Activated T-cell treated with anti-CD3 and anti-CD28 coated beads, Interleukin-2, amount 50 U/mL, for 4 hours (primary cell): ENCODE measurements around the gene RIMBP3B. TPM values are rescaled to one million over a fixed set of nuclear protein-coding genes. Genes with fewer than 3 reads are reported as not detected.
"Not testable (repeated sequence)": the region's sequence is repeated elsewhere in the genome, so short reads cannot be mapped to it uniquely, and the experiment has no call there.

ENCODE experiments used
- ATAC-seq, 2 donors: fragments of 200-7000 bp; cut with Tn5 transposase; one replicate each; pipeline ENCODE4 v1.10.0; 2021
- DNase-seq: peaks from one replicate; pipeline ENCODE4 v3.0.0-alpha.2; 2020
- H3K27me3 Mint-ChIP-seq: one replicate; pipeline ENCODE4 v1.8.0; 2021; ENCODE audit warnings: low read depth, mixed read lengths
- H3K36me3 Mint-ChIP-seq: one replicate; pipeline ENCODE4 v1.8.0; 2022; ENCODE audit warnings: mixed read lengths; ENCODE audit not compliant: insufficient read depth
- H3K4me1 Mint-ChIP-seq: one replicate; pipeline ENCODE4 v1.8.0; 2021; ENCODE audit warnings: low read depth, mixed read lengths
- H3K4me3 Mint-ChIP-seq: one replicate; pipeline ENCODE4 v1.8.0; 2021; ENCODE audit warnings: mild to moderate bottlenecking, moderate library complexity, mixed read lengths
- H3K9me3 Mint-ChIP-seq: one replicate; pipeline ENCODE4 v1.8.0; 2021; ENCODE audit warnings: mixed read lengths
- total RNA-seq, 3 donors: library from RNA; stranded (reverse); gene quantifications; one replicate each; pipeline ENCODE4 v1.2.1, GENCODE V29; 2021

RIMBP3B gene
- total RNA-seq, 3 donors from 2014 or later = 0.20 to 0.61 TPM; not detected in 1

GRCh38 chr22:21401197-21401969 is 17.8 kb downstream of the RIMBP3B start:
- H3K36me3 Mint-ChIP-seq, H3K4me1 Mint-ChIP-seq, DNase-seq, H3K4me3 Mint-ChIP-seq, H3K27me3 Mint-ChIP-seq, ATAC-seq, H3K9me3 Mint-ChIP-seq: not testable (repeated sequence)

GRCh38 chr22:21402763-21403314 is 19.3 kb downstream of the RIMBP3B start:
- not testable (repeated sequence) for H3K9me3 Mint-ChIP-seq, H3K4me3 Mint-ChIP-seq, H3K27me3 Mint-ChIP-seq, DNase-seq, ATAC-seq, H3K4me1 Mint-ChIP-seq, H3K36me3 Mint-ChIP-seq

GRCh38 chr22:21407139-21407538 is 23.6 kb downstream of the RIMBP3B start:
- not testable (repeated sequence) for H3K4me1 Mint-ChIP-seq, H3K9me3 Mint-ChIP-seq, DNase-seq, H3K4me3 Mint-ChIP-seq, ATAC-seq, H3K27me3 Mint-ChIP-seq, H3K36me3 Mint-ChIP-seq

GRCh38 chr22:21407792-21408191 is 24.2 kb downstream of the RIMBP3B start:
- not testable (repeated sequence) for H3K36me3 Mint-ChIP-seq, H3K4me1 Mint-ChIP-seq, H3K27me3 Mint-ChIP-seq, H3K9me3 Mint-ChIP-seq, ATAC-seq, DNase-seq, H3K4me3 Mint-ChIP-seq

- H3K36me3 Mint-ChIP-seq, H3K4me3 Mint-ChIP-seq, H3K27me3 Mint-ChIP-seq, H3K4me1 Mint-ChIP-seq, H3K9me3 Mint-ChIP-seq, DNase-seq, ATAC-seq: not testable (repeated sequence)
Observed at GRCh38 chr22:21416375-21416774, 32.8 kb downstream of the RIMBP3B start.

GRCh38 chr22:21417227-21417746 is 33.7 kb downstream of the RIMBP3B start, which contains the start of gene HIC2:
HIC2 (plus strand) TSS chr22:21417371; CDS start chr22:21442832, 25,461 bp downstream.
- H3K4me3 Mint-ChIP-seq, H3K36me3 Mint-ChIP-seq, DNase-seq, H3K9me3 Mint-ChIP-seq, H3K27me3 Mint-ChIP-seq, H3K4me1 Mint-ChIP-seq: not testable (repeated sequence)
- peak; percentile 92 for ATAC-seq

- DNase-seq (peak; percentile 4), ATAC-seq (peak; percentile 33 to 35)
- H3K9me3 Mint-ChIP-seq, H3K4me1 Mint-ChIP-seq, H3K27me3 Mint-ChIP-seq, H3K36me3 Mint-ChIP-seq, H3K4me3 Mint-ChIP-seq: not testable (repeated sequence)
Observed at GRCh38 chr22:21417853-21418252, 34.3 kb downstream of the RIMBP3B start.

GRCh38 chr22:21418974-21419638 is 35.6 kb downstream of the RIMBP3B start:
- not testable (repeated sequence) for H3K4me3 Mint-ChIP-seq, H3K9me3 Mint-ChIP-seq, H3K4me1 Mint-ChIP-seq, DNase-seq, H3K27me3 Mint-ChIP-seq, H3K36me3 Mint-ChIP-seq, ATAC-seq

GRCh38 chr22:21420180-21420763 is 36.7 kb downstream of the RIMBP3B start:
- peak; percentile 42 to 51 for ATAC-seq
- not testable (repeated sequence) for H3K9me3 Mint-ChIP-seq, H3K36me3 Mint-ChIP-seq, H3K4me3 Mint-ChIP-seq, H3K27me3 Mint-ChIP-seq, DNase-seq, H3K4me1 Mint-ChIP-seq

- ATAC-seq, H3K9me3 Mint-ChIP-seq, H3K36me3 Mint-ChIP-seq, H3K4me1 Mint-ChIP-seq, H3K27me3 Mint-ChIP-seq, DNase-seq, H3K4me3 Mint-ChIP-seq: not testable (repeated sequence)
Observed at GRCh38 chr22:21424084-21424709, 40.6 kb downstream of the RIMBP3B start.

GRCh38 chr22:21434378-21435233 is 51.1 kb downstream of the RIMBP3B start:
- not testable (repeated sequence) for DNase-seq, H3K36me3 Mint-ChIP-seq, H3K4me1 Mint-ChIP-seq, H3K9me3 Mint-ChIP-seq, H3K27me3 Mint-ChIP-seq, H3K4me3 Mint-ChIP-seq
- peak; percentile 94 to 98 for ATAC-seq

- H3K36me3 Mint-ChIP-seq, ATAC-seq, H3K4me3 Mint-ChIP-seq, DNase-seq, H3K9me3 Mint-ChIP-seq, H3K27me3 Mint-ChIP-seq, H3K4me1 Mint-ChIP-seq: not testable (repeated sequence)
Observed at GRCh38 chr22:21435998-21436810, 52.7 kb downstream of the RIMBP3B start.

- not testable (repeated sequence) for H3K36me3 Mint-ChIP-seq, DNase-seq, H3K9me3 Mint-ChIP-seq, H3K4me1 Mint-ChIP-seq, ATAC-seq, H3K4me3 Mint-ChIP-seq, H3K27me3 Mint-ChIP-seq
Observed at GRCh38 chr22:21438013-21438412, 54.5 kb downstream of the RIMBP3B start.
